HG02610 (cell line): Measurements from ENCODE around the gene ZNF778.
"Not testable (repeated sequence)": the region's sequence is repeated elsewhere in the genome, so short reads cannot be mapped to it uniquely, and the experiment has no call there.

Source experiments
- ATAC-seq: cut with Tn5 transposase; IDR thresholded peaks from one replicate; pipeline ENCODE4 v1.9.1; 2021; ENCODE audit warnings: mild to moderate bottlenecking, moderate library complexity; ENCODE audit not compliant: unreplicated experiment

ZNF778 gene

GRCh38 chr16:89179656-89180315 is 37.7 kb upstream of the ZNF778 start:
- ATAC-seq, result no peak

GRCh38 chr16:89183463-89183862 is 34.0 kb upstream of the ZNF778 start:
- ATAC-seq, result no peak

- ATAC-seq, result no peak
These were observed 33.4 kb upstream of the ZNF778 start for GRCh38 chr16:89183975-89184676.

- ATAC-seq, result no peak
These were observed 32.9 kb upstream of the ZNF778 start for GRCh38 chr16:89184677-89184932.

- ATAC-seq, result no peak
These were observed 32.3 kb upstream of the ZNF778 start for GRCh38 chr16:89184933-89185794.

- not testable (repeated sequence) for ATAC-seq
These were observed 31.5 kb upstream of the ZNF778 start for GRCh38 chr16:89185887-89186592.

- not testable (repeated sequence) for ATAC-seq
These were observed 30.9 kb upstream of the ZNF778 start for GRCh38 chr16:89186593-89187031.

GRCh38 chr16:89187032-89187769 is 30.3 kb upstream of the ZNF778 start:
- no peak for ATAC-seq

- no peak for ATAC-seq
These were observed 29.6 kb upstream of the ZNF778 start for GRCh38 chr16:89187770-89188392.

- not testable (repeated sequence) for ATAC-seq
These were observed 28.8 kb upstream of the ZNF778 start for GRCh38 chr16:89188471-89189357.

GRCh38 chr16:89189358-89190025 is 28.0 kb upstream of the ZNF778 start:
- no peak for ATAC-seq

- no peak for ATAC-seq
These were observed 27.1 kb upstream of the ZNF778 start for GRCh38 chr16:89190150-89190958.

GRCh38 chr16:89191033-89191900 is 26.2 kb upstream of the ZNF778 start:
- no peak for ATAC-seq

- ATAC-seq, result no peak
These were observed 25.7 kb upstream of the ZNF778 start for GRCh38 chr16:89191901-89192185.

GRCh38 chr16:89192186-89192955 is 25.1 kb upstream of the ZNF778 start:
- ATAC-seq, result not testable (repeated sequence)

GRCh38 chr16:89192956-89193575 is 24.4 kb upstream of the ZNF778 start:
- ATAC-seq, result no peak
